GM12892 (cell line): ENCODE data around the gene NCCRP1.

Source experiments
- DNase-seq: peaks from one replicate; pipeline ENCODE4 v3.0.0; 2011; ENCODE audit not compliant: insufficient read length
- FAIRE-seq: peaks from 2 replicates; lab custom pipeline; 2011; peaks lifted over from hg19 to GRCh38; lab: Jason Lieb, UNC
- POLR2A ChIP-seq: IDR thresholded peaks from 2 replicates; pipeline ENCODE4 v1.6.1; 2011; ENCODE audit warnings: low read depth, low read length, control low read depth
- POLR2AphosphoS5 ChIP-seq: IDR thresholded peaks from 2 replicates; pipeline ENCODE4 v1.6.1; 2011; ENCODE audit warnings: low read depth, low read length, control low read depth
- TAF1 ChIP-seq: IDR thresholded peaks from 2 replicates; pipeline ENCODE4 v1.6.1; 2011; ENCODE audit warnings: low read depth, mild to moderate bottlenecking, control low read depth, low read length, borderline replicate concordance

NCCRP1 gene

DNA sequence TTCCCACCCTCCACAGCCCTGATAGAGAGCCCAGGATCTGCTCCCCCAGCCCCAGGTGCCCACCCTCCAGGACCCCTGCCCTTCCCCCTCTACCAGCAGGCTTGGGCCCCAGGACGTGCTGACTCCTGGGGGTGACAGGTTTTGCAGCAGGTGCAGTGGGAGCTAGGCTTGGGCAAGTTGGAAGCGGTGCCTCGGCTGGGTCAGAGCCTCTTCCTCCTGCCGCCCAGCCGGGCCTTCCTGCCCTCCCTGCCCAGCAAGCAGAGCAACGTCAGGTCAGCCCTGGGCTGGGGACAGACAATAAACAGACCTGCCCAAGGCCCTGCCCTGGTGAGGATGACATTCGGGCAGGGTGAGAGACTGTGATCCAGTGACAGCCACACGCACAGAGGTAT, 9.2 kb upstream of the NCCRP1 start:
- TF ChIP-seq POLR2A, result no peak
- no peak for TF ChIP-seq TAF1
- TF ChIP-seq POLR2AphosphoS5, result no peak
- no peak for FAIRE-seq
- DNase-seq, result no peak

- TF ChIP-seq POLR2AphosphoS5, result no peak
- TF ChIP-seq TAF1, result no peak
- TF ChIP-seq POLR2A, result no peak
- no peak for FAIRE-seq
- DNase-seq, result no peak
These were observed 7.8 kb upstream of the NCCRP1 start for GRCh38 chr19:39188960-39189359.

DNA sequence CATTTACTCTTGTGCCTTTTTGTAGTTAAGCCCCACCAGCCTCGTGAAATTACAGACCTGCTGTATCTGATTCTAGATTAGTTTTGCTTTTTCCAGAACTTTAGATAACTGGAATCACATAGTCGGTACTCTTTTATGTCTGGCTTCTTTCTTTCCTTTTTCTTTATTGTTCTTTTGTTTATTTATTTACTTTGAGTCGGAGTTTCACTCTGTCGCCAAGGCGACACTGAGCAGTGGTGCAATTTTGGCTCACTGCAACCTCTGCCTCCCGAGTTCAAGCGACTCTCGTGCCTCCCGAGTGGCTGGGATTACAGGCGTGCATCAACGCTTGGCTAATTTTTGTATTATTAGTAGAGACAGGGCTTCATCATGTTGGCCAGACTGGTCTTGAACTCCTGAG, 6.0 kb upstream of the NCCRP1 start:
- DNase-seq (no peak), FAIRE-seq (no peak)
- no peak for TF ChIP-seq POLR2AphosphoS5
- TF ChIP-seq TAF1, result no peak

DNA sequence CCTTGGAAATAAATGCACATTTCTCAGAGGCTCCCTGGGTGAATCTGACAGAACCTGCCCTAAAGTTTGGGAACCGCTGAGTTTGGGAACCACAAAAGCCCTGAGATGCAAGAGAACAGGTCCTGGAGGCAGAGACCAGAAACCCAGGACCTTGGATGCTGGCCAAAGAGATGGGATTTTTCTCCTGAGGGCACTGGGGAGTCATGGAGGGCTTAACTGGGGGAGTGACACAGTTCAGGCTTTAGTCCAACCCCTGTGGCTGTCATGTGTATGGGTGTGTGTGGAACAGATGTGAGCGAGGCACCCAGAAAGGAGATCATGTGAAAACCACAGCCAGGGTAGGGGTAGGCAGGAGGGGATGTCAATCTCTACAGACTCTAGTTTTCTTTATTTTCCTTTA, 3.9 kb upstream of the NCCRP1 start:
- DNase-seq (no peak), FAIRE-seq (no peak)
- TF ChIP-seq TAF1, result no peak
- no peak for TF ChIP-seq POLR2A
- no peak for TF ChIP-seq POLR2AphosphoS5

GRCh38 chr19:39193803-39194202, 3.0 kb upstream of the NCCRP1 start:
- FAIRE-seq, result no peak
- TF ChIP-seq TAF1 (no peak), POLR2A (no peak), POLR2AphosphoS5 (no peak)

GRCh38 chr19:39194832-39195542, 1.8 kb upstream of the NCCRP1 start:
- FAIRE-seq (no peak), DNase-seq (no peak)
- TF ChIP-seq TAF1 (no peak), POLR2AphosphoS5 (no peak), POLR2A (no peak)

More at GRCh38 chr19:39193803-39194202, 3.0 kb upstream of the NCCRP1 start:
- DNase-seq, result no peak

DNA sequence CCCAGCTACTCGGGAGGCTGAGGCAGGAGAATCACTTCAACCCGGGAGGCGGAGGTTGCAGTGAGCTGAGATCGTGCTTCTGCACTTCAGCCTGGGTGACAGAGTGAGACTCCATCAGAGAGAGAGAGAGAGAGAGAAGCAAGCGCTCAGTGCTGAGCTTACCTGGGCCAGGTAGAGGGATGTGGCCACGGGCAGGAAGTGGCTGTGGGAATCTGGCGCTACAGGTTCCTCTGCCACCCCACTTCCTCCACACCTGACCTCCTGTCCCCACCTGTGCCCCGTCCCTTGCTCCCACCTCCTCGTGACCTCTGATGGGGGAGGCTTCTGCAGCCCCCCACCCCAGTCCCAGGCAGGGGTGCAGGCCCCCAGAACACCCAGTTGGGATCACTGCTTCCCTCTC, 1.0 kb upstream of the NCCRP1 start:
- FAIRE-seq, result no peak

GRCh38 chr19:39196320-39196719, 444 bp upstream of the NCCRP1 start:
- DNase-seq (no peak), FAIRE-seq (no peak)
- no peak for TF ChIP-seq TAF1
- TF ChIP-seq POLR2A, result no peak
- TF ChIP-seq POLR2AphosphoS5, result no peak

More for the DNA sequence above, 1.0 kb upstream of the NCCRP1 start:
- DNase-seq, result no peak
- TF ChIP-seq POLR2A (no peak), POLR2AphosphoS5 (no peak), TAF1 (no peak)

GRCh38 chr19:39197808-39198207, 1.0 kb downstream of the NCCRP1 start:
- TF ChIP-seq TAF1 (no peak), POLR2AphosphoS5 (no peak), POLR2A (no peak)
- FAIRE-seq, result no peak
- no peak for DNase-seq

- DNase-seq (no peak), FAIRE-seq (no peak)
- TF ChIP-seq TAF1 (no peak), POLR2A (no peak), POLR2AphosphoS5 (no peak)
These were observed 2.3 kb downstream of the NCCRP1 start for GRCh38 chr19:39199025-39199424.

DNA sequence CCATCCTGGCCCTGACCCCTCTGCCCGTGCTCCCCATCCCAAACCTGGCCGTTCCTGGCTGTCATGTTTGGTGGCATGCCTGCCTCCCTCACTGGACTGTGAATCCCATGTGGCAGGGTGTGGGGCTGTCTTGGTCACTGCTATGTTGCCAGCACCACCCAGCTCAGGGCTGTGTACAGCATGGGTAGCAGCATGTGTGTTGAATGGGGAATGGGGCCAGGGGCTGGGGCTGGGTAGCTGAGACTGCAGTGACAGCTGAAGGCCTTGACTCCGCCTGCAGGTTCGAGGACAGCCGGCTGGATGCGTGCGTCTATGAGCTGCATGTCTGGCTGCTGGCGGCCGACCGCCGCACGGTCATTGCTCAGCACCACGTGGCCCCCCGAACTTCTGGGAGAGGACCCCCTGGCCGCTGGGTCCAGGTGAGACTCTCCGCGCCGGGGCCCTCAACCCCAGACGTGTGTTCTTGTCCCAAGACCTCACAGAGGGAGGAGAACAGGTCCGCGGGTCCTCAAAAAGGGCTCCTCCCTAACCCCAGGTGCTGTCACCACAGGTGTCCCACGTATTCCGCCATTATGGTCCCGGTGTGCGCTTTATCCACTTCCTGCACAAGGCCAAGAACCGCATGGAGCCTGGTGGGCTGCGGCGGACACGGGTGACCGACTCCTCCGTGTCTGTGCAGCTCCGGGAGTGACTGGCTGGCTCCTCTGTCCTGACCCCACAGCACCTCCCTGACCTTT, 3.5 kb downstream of the NCCRP1 start:
- no peak for FAIRE-seq

GRCh38 chr19:39200803-39201115, 4.0 kb downstream of the NCCRP1 start:
- TF ChIP-seq TAF1 (no peak), POLR2AphosphoS5 (no peak), POLR2A (no peak)
- DNase-seq, result no peak
- no peak for FAIRE-seq

More for the DNA sequence above, 3.5 kb downstream of the NCCRP1 start:
- no peak for DNase-seq
- TF ChIP-seq POLR2A (no peak), POLR2AphosphoS5 (no peak), TAF1 (no peak)

DNA sequence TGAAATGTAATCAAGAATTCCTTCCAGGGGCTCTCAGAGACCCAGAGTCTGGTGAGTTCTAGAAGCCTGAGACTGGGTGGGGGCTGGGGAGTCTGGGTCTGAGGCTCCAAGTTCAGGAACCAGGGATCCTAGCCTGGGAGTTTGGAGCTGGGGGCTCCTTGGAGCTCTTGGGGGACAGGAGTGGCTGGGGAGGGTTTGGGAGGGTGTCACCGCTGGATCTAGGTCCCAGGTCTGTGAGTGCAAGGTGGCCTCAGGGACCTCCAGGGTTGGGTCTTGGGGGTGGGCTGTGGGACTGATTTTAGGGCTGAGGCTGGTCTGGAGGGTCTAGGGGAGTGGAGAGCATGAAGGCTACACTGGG, 6.2 kb downstream of the NCCRP1 start:
- DNase-seq (no peak), FAIRE-seq (no peak)
- TF ChIP-seq POLR2A, result no peak
- TF ChIP-seq POLR2AphosphoS5, result no peak
- TF ChIP-seq TAF1, result no peak
